Fibroblast of villous mesenchyme (primary cell): ENCODE measurements around the gene EHBP1. TPM values are rescaled to one million over a fixed set of nuclear protein-coding genes. Genes with fewer than 3 reads are reported as not detected.
A peak's percentile ranks its signal among the peaks of the same experiment; 100 is the strongest.

Experiments used
- DNase-seq: peaks from one replicate; pipeline ENCODE4 v3.0.0-alpha.2; 2010; ENCODE audit warnings: low read depth
- H3K4me3 ChIP-seq: 2 replicates; pipeline ENCODE4 v1.5.1; 2011; ENCODE audit warnings: low read depth, mild to moderate bottlenecking, low read length
- total RNA-seq: library from RNA; depleted of rRNA; stranded (reverse); fragments of >200 nt; gene quantifications from 2 replicates; pipeline ENCODE4 v1.2.3, GENCODE V29; 2012
- TF ChIP-seq, protein P1 (sequence below): IDR thresholded peaks from 2 replicates; pipeline ENCODE4 v1.5.1; 2012; ENCODE audit warnings: low read depth, mild to moderate bottlenecking, low read length; ENCODE audit not compliant: insufficient read depth

The EHBP1 gene
- total RNA-seq, 1 donor = 140 TPM

DNA sequence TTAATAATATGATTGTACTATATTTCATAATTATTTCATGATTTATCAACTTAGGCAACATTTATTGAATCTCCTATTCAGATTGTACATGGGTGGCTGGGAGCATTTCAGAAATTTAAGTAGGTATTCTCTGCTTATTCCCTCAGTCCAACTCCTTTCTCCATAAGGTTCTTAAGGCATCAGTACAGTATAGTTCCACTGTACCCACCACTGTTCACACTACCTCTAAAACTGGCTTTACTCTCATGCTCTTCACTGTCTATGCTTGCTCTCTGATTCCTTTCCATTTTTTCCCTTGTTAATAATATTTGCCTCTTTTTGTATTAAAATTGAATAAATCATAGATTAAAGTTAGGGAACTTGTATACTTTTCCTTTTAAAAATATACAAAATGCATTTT is 89.8 kb downstream of the EHBP1 start:
- DNase-seq = no peak
- TF ChIP-seq, protein P1, sequence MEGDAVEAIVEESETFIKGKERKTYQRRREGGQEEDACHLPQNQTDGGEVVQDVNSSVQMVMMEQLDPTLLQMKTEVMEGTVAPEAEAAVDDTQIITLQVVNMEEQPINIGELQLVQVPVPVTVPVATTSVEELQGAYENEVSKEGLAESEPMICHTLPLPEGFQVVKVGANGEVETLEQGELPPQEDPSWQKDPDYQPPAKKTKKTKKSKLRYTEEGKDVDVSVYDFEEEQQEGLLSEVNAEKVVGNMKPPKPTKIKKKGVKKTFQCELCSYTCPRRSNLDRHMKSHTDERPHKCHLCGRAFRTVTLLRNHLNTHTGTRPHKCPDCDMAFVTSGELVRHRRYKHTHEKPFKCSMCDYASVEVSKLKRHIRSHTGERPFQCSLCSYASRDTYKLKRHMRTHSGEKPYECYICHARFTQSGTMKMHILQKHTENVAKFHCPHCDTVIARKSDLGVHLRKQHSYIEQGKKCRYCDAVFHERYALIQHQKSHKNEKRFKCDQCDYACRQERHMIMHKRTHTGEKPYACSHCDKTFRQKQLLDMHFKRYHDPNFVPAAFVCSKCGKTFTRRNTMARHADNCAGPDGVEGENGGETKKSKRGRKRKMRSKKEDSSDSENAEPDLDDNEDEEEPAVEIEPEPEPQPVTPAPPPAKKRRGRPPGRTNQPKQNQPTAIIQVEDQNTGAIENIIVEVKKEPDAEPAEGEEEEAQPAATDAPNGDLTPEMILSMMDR = no peak
- H3K4me3 ChIP-seq = no peak overlapping the region

DNA sequence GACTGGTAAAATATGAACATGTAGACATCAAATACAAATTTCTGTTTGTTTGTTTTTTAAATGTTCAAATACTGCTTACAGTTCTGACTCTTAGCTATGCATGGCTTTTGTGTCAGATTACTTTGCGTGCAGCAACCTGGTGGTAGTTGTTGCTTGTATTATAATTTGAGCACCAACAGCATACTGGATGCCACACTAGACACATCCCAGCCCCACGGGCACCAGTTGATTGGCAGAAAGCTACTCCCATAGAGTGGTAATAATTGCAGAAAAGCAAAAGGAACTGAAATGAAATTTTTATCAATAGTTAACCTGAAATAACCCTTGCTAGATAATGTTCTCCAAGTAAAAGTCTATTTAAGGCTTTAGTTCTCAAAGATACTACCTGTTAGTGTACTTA is 91.6 kb downstream of the EHBP1 start:
- DNase-seq = no peak
- no peak overlapping the region for H3K4me3 ChIP-seq
- TF ChIP-seq, protein P1 = no peak

DNA sequence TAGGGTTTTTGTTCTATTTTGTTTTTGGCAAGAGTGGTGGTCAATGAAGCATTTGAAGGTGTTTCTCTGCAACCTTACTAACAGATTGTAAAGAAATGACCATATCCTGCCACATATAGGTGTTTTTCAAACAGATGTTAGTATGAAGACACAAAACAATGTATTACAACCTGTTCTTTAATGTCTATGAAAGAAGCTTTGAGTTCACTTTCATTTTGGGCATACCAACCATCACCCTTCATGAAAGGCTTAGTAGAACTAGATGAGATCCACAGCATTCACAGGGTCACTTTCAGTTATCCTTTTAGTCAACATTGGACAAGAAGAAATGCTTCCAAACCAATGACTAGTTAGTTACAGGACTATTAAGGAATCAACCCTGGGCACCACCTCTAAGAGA is 95.1 kb downstream of the EHBP1 start:
- H3K4me3 ChIP-seq = no peak overlapping the region
- TF ChIP-seq, protein P1 = no peak
- no peak for DNase-seq

DNA sequence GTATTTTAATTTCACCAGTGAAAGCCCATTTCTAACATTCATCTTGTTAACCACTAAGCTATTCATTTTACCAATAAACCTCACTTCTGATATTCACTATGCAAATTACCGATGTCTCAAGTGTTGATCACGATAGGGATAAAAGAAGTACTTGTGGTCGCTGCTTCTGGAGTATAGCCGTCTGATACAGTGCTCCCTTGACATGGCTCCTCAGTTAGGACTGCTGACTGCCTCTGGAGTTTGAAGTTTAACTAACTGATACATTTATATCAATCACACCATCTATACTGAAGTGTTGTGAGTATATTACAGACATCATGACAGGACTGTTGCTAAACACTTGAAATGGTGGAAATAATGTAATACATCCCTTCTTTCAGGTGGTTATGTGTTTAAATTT is 95.6 kb downstream of the EHBP1 start:
- DNase-seq = no peak
- TF ChIP-seq, protein P1 = no peak

DNA sequence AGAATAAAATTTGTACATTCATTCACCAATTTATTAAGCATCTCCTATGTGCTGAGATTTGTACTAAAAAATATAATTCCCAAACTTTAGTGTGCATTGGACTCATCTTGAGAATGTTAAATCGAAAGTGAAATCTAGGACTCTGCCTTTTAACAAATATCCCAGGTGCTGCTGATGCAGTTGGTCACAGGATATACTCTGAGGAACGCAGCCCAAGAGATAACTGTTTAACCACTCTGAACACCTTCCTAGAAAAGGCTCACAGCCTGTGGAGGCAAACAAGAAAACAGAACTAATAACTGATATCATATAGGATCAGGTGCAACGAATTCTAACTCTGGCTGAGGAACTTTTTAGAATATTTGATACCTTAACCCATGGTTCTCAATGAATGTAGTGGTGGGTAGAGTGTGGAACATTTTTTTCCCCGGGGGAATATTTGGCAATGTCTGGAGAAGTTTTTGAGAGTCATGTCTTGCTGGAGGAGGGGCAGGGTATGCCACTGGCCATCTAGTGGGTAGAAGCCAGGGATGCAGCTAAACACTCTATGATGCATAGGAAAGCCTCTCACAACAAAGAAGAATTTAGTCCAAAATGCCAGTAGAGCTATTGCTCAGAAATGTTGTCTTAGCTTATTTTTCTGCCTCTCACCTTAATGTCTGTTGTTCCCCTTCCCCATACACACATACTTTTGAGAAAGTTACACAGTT is 96.5 kb downstream of the EHBP1 start:
- DNase-seq = no peak
- TF ChIP-seq, protein P1 = peak; percentile 27
- H3K4me3 ChIP-seq = no peak overlapping the region

More for the DNA sequence above, 95.6 kb downstream of the EHBP1 start:
- H3K4me3 ChIP-seq = no peak overlapping the region

DNA sequence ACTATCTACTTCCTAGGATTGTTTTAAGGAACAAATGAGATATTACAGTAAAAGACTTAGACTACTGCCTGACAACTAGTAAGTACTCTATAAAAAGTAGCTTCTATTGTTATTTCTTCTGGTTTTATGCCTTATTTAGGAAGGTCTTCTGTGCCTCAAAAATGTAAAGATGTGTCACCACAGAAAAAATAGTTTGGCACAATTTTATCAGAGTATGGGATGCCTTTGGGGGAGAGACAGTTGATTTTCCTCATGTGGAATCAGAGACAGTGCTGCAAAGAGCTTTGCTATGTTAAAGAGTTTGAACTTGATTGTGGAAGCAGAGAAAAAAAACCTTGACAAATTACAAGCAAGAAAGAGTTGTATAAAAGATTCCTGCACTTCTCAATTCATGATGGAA is 98.4 kb downstream of the EHBP1 start:
- TF ChIP-seq, protein P1 = no peak
- no peak for DNase-seq
- H3K4me3 ChIP-seq = no peak overlapping the region

DNA sequence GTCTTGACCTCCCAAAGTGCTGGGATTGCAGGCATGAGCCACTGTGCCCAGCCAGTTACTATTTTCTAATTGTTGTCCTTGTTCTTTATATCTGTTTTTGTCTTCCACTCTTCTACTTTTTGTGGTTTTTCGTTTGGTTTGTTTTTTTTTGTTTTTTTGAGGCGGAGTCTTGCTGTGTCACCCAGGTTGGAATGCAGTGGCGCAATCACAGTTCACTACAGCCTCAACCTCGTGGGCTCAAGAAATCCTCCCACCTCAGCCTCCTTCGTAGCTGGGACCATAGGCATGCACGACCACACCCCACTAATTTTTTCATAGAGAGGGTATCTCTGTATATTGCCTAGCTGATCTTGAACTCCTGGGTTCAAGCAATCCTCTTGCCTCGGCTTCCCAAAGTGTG is 100.7 kb downstream of the EHBP1 start:
- no peak for DNase-seq
- no peak overlapping the region for H3K4me3 ChIP-seq
- TF ChIP-seq, protein P1 = no peak
